Activated CD4-positive, CD25-positive, alpha-beta regulatory T cell treated with anti-CD3 and anti-CD28 coated beads, Interleukin-2, amount 50 U/mL, for 16 hours (primary cell): ENCODE results near the gene ZNF516.

ENCODE experiments used
- DNase-seq: peaks from one replicate; pipeline ENCODE4 v3.0.0-alpha.2; 2020; ENCODE audit warnings: low read depth, low spot score

Gene ZNF516

DNA sequence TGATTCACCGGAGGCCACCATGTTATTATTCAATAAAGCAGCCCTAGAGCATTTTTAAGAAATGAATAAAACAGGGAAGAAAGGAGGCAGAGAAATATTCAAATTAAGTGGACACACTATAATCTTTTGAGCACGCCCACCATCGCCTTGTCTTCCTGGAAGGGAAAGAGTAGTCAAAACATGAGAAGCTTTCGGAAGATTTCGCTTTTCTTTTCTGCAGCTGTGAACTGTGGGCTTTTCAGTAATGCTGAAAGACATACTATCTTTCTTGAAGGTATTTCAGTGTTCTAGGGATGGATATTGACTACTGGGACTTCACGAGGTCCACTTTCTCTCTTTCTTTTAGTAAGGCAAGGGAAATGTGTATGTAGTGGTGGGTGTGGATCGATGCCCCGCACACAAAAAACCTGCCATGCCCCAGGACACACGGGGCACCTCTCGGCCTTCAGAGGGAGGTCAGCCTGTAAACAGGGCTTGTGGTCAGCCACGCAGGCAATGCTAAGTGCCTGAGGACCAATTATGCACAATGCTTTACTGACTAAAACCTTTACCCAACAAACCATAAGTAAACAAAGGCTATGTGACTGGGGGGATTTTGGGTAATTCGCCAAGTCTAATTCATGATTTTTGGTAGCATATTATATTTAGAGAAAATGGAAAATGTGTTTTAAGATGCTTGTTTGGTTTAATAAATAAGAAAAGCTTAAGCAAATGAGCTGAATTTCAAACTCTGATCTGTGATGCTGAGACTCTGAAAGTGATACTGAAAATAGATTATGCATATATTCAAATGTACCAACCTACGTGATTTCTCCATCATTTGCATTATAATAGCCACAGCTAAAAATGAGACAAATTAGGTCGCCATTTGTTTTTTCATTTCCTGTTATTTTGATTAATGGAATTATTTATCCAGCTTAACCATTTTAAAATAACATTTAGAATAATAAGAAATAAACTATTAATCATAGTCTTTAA, 130.5 kb downstream of the ZNF516 start:
- DNase-seq: no peak

DNA sequence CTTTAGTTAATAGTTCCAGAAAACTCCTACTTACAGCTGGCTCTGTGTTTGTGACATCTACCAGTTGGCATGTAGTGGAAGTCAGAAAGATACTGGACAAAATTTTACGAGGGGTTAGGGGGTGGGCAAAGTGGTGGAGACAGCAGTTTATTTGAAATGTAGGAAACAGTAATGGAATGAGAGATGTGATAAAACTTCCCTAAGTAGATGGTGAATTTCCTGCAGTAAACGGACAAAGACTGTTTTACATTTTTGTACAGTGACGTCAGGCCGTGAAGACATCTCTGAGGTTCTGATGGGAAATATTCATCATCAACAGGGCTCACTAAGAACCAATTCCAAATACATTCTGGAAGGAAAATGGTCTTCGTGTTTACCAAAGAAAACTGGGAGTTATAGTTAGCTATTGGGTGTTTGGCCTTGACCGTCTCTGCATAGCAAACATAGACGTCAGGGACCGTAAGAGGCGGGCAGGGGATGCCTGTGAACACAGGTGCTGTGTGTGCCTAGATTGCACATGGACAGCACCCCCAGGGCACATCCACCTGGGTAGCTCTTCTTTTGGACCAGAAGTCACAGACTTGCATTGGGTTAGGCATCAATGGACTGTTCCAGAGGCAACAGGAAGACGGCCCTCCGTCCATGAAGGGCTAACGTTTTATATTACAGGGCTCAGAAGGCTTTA, 131.5 kb downstream of the ZNF516 start:
- DNase-seq: no peak

DNA sequence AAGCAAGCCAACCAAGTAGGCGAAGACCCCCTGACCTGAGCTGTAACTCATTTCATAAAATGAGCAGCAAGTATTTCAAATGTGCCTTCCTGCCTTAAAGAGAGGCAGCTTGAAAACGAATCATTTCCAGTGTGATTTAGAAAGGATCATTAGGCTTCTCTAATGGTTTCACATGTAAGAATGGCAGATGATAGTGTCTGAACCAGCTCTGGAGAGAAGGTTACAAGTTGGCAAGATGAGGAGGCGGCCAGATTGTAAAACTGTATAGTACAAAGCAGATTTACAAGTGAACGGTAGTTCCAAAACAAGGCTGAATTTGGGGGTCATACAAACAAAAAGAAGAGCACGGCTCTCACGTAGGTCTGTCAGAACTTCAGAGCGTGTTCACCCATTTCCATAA, 132.4 kb downstream of the ZNF516 start:
- DNase-seq: no peak

DNA sequence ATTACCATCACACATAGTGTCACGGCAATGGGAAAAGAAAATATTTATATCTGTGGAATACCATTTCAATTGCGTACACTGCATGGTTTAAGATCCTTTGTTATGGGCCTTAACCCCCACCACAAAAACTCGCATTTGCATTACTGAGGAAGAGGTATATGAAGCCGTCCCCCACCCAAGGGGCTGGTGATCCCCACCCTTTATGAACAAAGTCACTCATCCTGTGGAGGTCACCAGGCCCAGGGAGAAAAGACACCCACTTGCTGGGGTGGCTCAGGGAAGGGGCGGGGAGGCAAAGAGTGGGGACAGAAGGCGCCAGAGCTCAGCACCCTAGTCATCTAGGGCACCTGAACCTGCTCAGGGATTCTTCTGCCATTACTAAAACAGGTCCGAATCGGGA, 133.8 kb downstream of the ZNF516 start:
- no peak for DNase-seq

DNA sequence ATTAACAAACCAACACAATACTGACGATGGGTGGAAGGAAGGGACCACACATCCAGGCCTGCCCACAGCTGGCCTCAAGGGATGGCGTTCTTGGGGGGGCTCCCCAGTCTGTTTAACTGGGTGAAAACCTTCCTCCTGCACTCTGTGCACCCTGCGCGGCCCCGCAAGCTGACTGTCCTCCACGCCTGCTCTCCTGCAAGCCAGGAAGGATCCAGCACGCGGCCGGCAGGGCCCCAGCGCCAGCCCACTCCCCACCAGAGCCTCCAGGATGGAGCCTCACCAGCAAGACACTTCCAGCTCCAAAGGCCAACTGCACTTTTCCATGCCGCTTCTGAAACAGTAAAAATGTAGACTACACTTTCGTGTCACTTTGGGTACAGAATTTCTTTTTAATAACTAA, 135.1 kb downstream of the ZNF516 start:
- no peak for DNase-seq

DNA sequence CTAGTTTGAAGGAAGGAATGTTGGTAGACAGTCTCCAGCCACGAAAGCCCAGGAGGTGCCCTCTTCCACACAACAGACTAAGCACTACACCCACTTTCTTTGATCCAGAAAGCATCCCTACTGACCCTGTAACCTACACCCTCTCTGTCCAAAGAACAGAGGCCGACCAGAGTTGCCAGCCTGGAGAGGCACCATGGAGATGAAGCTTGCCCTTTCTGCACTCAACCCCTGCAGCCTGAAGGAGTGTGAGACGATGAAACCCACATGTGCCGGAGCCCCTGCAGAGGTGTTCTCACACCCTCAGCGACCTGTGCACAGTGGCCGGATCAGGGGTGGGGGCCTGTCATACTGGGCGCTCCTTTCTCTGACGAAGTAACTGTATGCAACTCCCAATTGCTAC, 136.3 kb downstream of the ZNF516 start:
- no peak for DNase-seq

DNA sequence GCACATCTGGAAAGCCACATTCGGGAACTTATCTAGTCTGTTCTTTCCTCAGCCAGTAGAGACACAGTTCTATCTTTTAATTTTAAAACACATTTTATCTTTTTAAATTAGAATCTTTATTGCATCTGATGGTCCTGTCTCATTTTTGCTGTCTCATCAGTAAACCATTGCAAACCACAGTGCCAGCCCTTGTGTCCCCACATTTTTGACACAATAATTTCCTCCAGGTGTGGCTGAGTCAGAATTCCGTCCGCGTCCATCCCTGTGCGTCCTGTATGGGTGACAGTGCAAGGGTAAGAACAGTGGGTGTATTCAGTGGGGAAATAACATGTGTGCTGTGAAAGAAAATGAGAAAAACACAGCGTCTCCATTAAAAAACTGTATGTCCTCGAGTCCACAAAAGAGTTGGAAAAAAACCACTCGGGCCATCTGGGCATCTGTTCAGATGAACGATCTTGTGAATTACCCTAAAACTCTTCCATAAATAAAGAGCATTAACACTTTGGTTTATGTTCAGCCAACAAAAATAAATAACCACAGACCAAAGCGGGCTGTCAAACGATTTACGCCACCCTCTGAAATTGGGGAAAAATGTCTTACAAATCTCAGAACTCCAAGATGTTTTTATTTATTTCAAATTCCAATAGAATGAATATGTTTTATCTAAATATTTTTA, 137.3 kb downstream of the ZNF516 start:
- no peak for DNase-seq

DNA sequence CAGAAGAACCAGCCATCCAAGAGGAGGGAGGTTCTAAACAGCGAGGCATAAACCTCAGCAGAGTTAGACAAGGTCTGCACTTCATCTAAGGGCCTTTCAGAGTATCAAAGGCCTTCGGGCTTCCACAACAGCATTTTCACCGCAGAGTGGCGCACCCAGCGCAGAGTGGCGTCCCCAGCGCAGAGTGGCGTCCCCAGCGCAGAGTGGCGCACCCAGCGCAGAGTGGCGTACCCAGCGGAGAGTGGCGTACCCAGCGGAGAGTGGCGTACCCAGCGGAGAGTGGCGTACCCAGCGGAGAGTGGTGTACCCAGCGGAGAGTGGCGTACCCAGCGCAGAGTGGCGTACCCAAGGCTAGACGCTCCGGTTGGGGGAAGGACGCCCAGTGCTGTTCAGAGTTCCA, 137.9 kb downstream of the ZNF516 start:
- no peak for DNase-seq

DNA sequence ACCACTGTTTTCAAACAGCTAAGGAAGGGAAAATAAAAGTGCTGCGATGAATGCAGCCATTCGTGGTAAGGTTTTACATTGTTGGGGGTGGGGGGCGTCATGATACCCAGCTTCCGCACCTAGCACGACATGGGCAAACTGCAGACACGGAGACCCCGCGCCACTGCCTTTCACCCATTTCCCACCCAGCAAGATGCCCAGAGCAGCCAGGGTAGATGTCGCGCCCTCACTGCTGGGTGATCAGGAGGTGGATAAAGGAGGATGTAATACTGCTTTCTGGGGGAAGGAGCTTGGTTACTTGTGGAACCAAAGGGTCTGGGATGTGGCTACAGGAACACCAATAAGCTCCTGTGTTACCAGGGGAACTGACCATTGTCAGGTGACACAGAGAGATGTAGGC, 138.4 kb downstream of the ZNF516 start:
- no peak for DNase-seq

DNA sequence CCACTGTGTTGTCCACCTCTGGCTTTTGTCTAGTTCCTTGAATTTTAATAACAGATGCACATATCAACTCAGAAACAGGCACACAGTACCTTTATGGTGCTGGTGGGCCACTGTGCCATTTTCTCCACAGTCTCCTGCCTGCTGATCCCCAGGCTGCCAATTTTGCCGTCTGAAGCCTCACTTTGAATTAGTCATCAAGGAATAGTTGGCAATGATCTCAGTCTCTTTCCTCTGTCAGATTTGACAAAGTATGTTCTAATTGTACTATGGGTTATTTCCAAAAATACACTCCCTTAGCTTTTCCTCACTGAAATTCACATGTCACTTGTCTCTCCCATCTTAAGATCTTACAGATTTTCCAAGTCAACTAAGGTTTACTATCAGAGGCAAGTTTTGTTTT, 140.7 kb downstream of the ZNF516 start:
- DNase-seq: no peak

DNA sequence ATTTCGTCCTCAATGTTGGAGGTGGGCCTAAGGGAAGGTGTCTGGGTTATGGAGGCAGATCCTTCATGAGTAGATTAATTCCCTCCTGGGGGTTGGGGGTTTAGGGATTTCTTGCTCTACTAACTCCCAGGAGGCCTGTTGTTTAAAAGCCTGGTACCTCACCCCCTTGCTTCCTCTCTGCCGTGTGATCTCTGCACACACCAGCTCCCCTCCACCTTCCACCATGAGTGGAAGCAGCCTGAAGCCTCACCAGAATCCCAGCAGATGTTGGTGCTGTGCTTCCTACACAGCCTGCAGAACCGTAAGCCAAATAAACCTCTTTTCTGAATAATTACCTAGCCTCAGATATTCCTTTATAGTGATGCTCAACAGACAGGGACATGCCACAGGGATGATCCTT, 141.5 kb downstream of the ZNF516 start:
- DNase-seq: no peak

DNA sequence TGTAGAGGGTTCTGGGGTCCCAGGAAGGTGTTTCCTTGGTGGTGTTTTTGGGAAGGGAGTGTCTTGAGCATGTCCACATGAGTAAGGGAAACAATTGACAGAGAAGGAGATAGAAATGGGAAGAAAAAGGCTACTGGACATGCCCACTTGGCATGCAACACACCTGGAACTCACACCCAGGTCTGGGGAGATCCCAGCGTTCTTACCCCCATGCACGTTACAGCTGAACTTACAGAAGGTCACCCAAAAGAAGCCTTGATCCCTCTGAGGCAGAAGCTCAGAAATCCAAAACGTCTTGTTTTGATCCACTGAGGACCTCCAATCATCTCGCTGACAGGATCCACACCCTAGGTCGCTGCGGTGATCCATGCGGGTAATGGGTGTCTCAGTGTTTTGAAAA, 142.0 kb downstream of the ZNF516 start:
- no peak for DNase-seq

DNA sequence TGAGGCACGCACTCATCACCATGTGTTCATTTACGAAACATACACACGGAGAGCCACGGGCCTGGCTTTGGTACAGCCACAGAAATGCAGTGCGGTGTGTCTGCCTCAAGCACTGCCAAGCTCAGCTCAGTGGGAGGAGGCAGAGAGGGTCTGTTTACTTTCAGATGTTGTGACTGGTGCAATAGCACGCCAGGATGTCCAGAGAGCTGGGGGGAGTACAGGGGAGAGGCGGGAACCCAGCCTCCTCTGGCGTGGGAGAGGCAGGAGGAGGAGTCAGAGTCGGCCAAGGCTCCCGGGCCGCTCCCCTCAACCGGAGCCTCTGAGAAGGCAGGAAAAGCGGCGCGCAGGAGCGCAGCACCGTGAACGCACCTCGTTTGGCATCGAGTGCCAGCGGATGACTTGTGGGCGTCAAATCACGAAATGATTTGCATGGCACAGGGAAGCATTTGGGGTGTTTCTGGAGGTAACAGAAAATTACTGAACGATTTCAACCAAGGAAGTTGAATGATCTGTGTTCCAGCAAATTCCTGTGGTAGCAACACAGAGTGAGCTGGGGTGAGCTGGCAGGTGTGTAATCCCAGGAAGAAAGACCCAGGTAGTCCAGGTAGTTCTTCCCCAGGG, 143.0 kb downstream of the ZNF516 start:
- no peak for DNase-seq

DNA sequence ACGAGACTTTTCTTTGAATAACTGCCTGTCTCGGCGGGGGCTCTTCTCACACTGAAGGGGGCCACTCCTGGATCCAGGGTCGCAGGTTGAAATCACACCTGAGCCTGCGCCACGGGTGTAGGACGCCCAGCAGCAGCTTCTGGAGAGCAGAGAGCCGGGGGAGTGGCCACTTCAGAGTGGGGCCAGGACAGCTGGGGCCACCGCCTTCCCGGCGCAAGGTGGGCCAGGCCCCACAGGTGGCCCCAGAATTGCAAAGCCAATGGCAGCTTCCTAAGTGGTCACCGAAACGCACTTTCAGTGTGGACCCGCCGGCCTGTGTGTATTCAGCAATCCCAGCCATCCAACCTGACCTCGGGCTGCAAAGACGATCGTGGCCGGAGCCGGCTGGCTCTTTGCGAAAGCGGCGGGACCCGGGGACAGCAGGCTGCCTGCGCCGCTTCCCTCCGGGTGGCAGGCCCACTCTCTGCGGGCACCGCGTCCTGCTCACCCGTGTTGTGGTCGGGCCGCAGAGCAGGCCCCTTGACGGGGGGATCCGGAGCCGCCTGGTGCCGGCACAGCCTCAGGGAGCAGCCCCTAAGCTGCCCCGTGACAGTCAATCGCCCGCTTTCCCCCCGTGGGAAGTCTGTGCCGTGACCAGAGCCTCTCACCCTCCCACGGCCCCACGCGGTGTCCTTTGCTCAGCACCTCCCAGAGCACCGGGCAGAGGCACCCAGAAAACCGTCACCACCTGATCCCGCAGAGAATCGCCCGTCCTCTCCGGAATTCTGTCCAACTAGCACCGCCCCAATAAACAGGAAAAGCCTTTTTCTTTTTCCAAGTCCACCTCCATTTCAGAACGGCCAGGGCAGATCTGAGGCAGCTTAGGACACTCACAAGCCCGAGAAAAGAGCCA, 144.7 kb downstream of the ZNF516 start:
- no peak for DNase-seq

DNA sequence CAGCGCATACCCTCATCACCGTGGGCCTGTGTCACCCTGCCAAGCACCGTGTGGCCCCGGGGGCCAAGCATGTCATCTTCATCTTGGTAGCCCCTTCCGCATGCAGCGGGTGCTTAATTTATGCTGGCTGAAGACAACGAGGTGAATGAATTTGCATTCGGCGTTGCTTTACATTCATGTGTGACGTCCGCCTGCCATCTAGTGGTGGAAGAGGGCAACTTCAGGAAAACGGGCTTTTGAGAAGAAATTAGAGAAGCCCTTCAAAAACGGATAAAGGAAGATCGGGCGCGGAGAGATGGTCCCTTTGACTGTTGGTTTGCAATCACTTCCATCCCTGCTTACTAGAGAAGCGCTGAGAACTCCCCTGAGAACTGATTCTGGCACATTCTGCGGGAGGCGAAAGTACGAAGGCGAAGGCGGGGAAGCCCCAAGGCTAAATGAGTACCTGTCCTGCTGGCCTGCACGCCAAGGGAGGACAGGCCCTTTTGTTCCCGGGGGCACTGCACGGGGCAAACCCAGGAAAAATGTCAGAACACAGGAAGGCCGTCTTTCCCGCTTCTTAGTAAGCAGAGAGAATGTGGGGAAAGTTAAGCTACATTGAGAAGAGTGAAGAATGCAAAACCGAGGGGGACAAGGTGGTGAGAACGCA, 145.9 kb downstream of the ZNF516 start:
- peak; percentile 34 for DNase-seq

DNA sequence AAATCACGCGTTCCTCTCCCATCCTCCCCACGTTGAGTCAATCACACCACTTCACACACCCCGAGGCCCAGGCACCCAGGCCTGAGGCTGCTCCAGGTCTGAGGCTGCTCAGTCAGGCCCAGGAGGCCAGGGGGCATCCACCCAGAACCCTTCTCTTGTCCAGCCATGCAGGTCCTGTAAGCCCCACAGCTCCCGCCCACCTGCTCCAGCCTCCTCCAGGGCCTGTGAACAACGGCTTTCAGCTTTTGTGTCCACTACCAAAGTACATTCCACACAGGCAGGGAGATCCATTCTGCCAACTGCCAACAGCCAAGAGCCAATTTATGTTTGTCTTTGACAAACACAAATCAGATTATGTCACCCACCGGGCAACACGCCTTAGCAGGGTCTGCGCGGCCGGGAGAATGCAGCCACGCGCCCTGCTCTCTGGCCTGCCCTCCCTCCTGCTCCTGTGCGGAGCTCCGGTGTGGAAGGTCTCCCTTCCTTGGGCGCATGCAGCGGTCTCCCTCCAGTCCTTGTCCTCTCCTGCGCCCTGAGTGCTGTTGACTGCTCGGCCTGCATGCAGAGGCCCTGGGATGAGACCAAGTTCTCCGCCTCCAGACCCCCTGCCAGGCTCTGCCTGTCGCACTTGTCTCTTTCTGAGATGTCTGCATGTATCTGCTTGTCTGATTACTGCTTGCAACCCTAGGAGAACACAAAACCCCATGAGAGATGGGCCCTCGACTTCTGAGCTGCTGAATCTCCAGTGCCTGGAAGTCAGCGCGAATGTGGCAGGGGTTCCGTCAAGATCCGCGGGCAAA, 146.6 kb downstream of the ZNF516 start:
- no peak for DNase-seq

DNA sequence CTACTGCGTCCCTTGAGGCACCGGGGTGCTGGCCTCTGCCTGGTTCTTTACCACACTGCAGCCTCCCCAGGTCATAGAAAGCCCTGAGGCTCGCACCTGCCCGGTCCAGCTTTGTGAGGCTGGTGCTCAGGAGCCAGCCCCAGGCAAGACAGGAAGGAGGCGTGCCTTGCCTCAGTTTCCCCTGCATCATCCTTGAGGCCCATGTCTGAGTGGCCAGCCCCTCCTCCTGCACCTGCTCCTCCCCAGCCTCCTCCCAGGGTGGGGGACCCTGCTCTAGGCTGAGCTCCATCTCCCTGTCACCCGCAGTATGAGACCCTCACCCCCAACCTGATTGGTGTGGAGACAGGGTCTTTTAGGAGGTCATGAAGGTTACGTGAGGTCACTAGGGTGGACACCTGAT, 147.7 kb downstream of the ZNF516 start:
- DNase-seq: no peak

DNA sequence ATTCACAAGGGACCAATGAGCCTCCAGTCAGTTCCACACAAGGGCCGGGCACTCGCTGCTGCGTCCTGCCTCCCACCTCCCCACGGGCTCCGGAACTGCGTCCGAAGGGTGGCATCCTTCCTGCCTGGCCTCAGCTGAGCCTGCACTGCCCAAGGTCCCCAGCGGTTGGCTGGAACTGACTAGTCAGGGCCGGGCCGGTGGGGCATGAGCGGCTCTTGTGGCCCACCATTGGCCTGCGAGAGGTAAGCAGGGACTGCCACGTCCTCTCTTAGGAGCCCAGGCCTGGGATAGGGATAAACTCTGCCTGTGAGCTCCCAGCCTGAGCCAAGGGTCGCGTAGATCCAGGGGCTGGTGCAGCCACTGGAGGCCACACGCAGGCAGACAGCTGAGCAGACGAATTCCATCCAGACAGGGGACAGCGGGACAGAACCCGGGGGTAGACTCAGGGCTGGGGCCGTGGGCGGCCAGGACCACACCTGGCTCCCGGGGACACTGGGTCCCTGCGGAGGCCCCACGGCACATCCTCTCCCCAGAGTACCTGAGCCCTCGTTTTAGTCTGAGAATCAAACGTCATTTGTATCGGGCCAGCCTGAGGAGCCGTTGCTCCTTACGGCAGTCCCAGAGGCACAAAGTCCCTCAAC, 148.4 kb downstream of the ZNF516 start:
- no peak for DNase-seq

DNA sequence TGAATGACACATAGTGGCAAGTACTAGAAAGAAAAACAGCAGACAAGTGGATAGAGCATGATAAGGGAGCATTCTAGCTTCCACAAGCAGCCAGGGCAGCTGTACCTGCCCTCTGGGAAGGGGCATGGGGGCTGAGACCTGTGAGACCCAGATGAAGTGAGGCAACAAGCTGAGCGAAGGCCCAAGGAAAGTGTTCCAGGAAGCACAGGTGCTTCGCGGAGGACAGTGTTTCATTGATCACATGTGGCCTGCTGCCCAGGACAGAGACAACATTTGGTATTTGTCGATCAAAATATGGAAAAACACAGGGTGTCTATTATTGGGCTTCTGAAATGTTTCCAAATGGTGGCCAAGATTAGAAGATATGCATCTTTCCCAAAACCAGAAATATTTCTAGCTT, 149.1 kb downstream of the ZNF516 start:
- no peak for DNase-seq
